Fibroblast of mammary gland (primary cell): ENCODE measurements around the gene MTUS2.

ENCODE experiments used
- DNase-seq: peaks from one replicate; pipeline ENCODE4 v3.0.0-alpha.2; 2010; ENCODE audit warnings: low read depth
- H3K4me3 ChIP-seq: 2 replicates; pipeline ENCODE4 v1.5.1; 2011; ENCODE audit warnings: low read depth, mild to moderate bottlenecking, low read length, moderate library complexity; ENCODE audit not compliant: control insufficient read depth
- CTCF ChIP-seq: conservative IDR thresholded peaks from 2 replicates; pipeline ENCODE4 v1.5.1; 2011; ENCODE audit warnings: low read depth, low read length, inconsistent platforms; ENCODE audit not compliant: control insufficient read depth, insufficient read depth

Gene MTUS2

GRCh38 chr13:29498426-29499040 lies 678.4 kb downstream of the MTUS2 start:
- no peak for DNase-seq
- H3K4me3 ChIP-seq, result no peak overlapping the region
- TF ChIP-seq CTCF, result no peak

DNA sequence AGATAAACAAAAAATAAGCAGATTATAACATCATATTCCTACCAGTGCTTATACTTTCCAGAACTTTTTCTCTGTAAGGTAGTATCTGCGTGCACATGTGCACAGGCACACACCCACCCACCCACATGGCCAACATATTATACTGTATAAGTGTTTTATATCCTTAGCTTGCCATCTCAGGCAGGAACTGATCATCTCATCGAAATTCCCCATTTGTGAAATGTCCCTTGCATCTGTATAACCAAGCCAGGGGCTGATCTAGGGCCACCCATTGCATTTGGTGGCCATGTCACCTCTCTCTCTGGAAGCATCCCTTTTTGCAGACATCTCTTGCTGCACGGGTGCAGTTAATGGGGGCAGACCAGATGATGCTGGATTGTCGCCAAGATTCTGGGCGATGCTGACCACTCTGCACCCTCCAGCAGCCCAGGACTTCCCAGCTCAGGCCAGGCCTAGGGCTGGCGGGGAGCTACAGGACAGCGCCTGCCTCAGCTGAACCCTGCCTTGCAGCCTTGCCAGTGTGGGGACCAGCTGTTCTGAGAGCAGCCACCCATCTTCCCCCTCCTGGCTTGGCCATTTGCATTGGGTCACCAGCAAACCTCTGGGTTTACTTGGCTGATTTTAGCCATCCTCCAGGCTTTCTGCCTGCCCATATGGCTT lies 679.5 kb downstream of the MTUS2 start:
- TF ChIP-seq CTCF, result no peak

GRCh38 chr13:29500386-29500785 lies 680.2 kb downstream of the MTUS2 start:
- DNase-seq, result no peak
- TF ChIP-seq CTCF, result no peak
- no peak overlapping the region for H3K4me3 ChIP-seq

More for the DNA sequence above, 679.5 kb downstream of the MTUS2 start:
- no peak for DNase-seq
- H3K4me3 ChIP-seq, result no peak overlapping the region

DNA sequence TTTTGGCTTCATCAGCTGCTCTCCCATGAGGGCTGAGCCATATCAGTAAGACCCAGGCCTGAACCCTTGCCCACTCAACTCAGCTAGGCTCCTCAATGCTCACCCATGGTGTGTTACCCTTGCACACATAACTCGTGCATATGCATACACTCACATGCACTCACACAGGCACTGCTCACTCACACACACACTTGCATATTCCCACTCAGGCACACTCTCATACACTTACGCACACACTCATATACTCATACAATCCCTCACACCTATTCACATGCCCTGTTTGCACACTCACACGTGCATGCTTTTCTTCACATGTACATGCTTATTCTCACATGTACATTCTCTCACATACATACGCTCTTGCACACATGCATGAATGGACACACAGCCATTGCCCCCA lies 681.5 kb downstream of the MTUS2 start:
- H3K4me3 ChIP-seq, result no peak overlapping the region
- no peak for DNase-seq
- TF ChIP-seq CTCF, result no peak

GRCh38 chr13:29502391-29503008 lies 682.4 kb downstream of the MTUS2 start:
- H3K4me3 ChIP-seq, result no peak overlapping the region
- TF ChIP-seq CTCF, result no peak
- no peak for DNase-seq

- peak; percentile 52 for DNase-seq
- TF ChIP-seq CTCF, result no peak
- H3K4me3 ChIP-seq, result peak overlapping the region; percentile 17
These were observed 683.1 kb downstream of the MTUS2 start for GRCh38 chr13:29503041-29503837.
